Lower leg skin (tissue), 3 donors: ENCODE results near the gene ADGRG6.
"Not testable (repeated sequence)": the region's sequence is repeated elsewhere in the genome, so short reads cannot be mapped to it uniquely, and the experiment has no call there.

Experiments used
- CTCF ChIP-seq, 3 donors: fragments of 450-650 bp; IDR thresholded peaks; one replicate each; pipeline ENCODE4 v1.5.1; 2016; ENCODE audit warnings: antibody characterized with exemption in 3 of 3, mild to moderate bottlenecking in 3 of 3, moderate library complexity in 2 of 3
- POLR2A ChIP-seq, 2 donors: fragments of 450-650 bp; IDR thresholded peaks; one replicate each; pipeline ENCODE4 v1.6.1; 2016 to 2017; ENCODE audit warnings: antibody characterized with exemption in 2 of 2, mild to moderate bottlenecking in 1 of 2, moderate library complexity in 1 of 2

DNA sequence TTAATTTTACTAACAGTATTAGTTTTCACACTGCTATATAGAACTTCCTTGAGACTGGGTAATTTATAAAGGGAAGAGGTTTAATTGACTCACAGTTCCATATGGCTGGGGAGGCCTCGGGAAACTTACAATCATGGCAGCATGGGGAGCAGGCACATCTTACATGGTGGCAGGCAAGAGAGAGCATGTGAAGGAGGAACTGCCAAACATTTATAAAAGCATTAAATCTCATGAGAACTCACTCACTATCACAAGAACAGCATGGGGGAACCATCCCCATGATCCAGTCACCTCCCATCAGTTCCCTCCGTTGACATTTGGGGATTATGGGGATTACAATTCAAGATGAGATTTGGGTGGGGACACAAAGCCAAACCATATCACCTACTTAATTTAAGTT, 126.7 kb downstream of the ADGRG6 start:
- TF ChIP-seq CTCF, POLR2A (IDR thresholded peaks at IDR 0.05): not testable (repeated sequence)
